ENCODE measurements around the gene CBARP.
"Not testable (repeated sequence)": the region's sequence is repeated elsewhere in the genome, so short reads cannot be mapped to it uniquely, and the experiment has no call there.

The CBARP gene

GRCh38 chr19:1213391-1214286, 24.2 kb downstream of the CBARP start:
- DNase-seq (ENCODE audit: low spot score): peak; percentile 83
- TF ChIP-seq CTCF (IDR thresholded peaks at IDR 0.05; ENCODE audit: extremely low read depth, insufficient read depth, missing control alignments): no peak
- in situ Hi-C loops (cut with MboI; ENCODE audit: low pct_unique_long_range_greater_than_20kb, low sequenced_read_pairs, unreplicated experiment): no loop called here

DNA sequence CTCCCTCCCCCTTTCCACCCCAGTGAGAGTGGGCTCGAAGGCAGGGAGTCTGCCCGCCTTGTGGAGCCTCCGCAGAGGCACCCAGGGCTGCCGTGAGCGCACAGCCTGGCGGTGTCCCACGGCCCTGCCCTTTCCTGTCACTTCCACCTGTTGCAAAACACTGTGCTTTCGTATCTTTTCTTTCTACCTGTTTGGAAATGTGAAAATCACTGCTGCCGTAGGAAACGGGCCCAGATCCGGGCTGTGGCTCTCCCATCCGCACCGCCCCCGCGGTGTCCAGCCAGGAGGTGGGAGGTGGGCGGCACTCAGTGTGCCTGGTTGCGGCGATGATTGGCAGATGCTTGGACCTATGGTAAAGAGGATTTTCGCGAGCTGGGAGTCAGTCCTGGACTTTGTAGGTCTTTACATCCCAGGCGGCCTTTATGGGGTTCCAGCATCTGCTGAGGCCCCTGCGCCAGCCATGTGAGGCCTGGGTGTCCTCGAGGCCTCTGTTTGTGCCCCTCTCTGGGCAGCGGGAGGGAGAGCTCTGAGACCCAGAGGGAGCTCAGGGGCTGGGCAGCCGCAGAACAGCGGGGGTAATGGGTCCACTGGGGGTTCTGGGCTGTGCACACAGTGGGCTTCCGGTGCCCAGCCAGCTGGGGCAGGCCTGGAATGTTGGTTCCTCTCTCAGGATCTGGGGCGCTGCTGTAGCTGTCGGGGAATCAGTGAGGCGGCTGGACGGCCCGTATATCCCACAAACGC, 26.1 kb downstream of the CBARP start:
- no peak for TF ChIP-seq CTCF (IDR thresholded peaks at IDR 0.05; ENCODE audit: extremely low read depth, insufficient read depth, missing control alignments)
- in situ Hi-C loops (cut with MboI; ENCODE audit: low pct_unique_long_range_greater_than_20kb, low sequenced_read_pairs, unreplicated experiment): no loop called here

DNA sequence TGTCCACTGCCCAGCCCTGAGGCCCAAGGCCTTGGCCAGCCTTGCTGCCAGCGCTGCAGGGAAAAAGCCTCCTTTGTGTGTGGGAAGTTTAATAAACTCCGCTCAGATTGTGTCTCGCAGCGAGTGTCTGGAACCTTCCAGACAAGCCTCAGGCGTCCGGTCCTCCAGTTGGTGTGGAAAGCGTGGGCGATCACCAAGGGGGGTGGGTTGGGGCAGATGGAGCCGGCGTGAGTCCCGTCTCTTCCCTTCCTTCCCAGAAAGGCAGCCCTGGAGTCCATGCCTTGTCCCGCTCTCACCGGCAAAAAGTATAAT, 27.6 kb downstream of the CBARP start:
- TF ChIP-seq CTCF (IDR thresholded peaks at IDR 0.05; ENCODE audit: extremely low read depth, insufficient read depth, missing control alignments): no peak
- in situ Hi-C loops (cut with MboI; ENCODE audit: low pct_unique_long_range_greater_than_20kb, low sequenced_read_pairs, unreplicated experiment): no loop called here

More for the DNA sequence above, 26.1 kb downstream of the CBARP start:
- DNase-seq (ENCODE audit: low spot score): no peak

DNA sequence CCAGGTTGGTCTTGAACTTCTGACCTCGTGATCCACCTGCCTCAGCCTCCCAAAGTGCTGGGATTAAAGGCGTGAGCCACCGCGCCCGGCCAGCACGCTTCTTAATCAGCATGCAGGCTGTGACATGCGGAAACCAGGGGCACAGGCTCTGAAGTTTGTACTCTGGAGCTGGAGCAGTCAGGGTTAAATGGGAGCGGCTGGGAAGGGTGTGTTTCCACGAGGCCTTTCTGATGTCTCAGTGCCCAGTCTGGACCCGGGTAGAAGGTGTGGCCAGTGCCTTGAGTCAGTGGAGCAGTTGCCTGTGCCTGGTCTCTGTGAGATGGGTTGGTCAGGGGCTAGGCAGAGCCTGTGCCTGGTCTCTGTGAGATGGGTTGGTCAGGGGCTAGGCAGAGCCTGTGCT, 29.0 kb downstream of the CBARP start:
- in situ Hi-C loops (cut with MboI; ENCODE audit: low pct_unique_long_range_greater_than_20kb, low sequenced_read_pairs, unreplicated experiment); DNase-seq (ENCODE audit: low spot score): not testable (repeated sequence)

More for the DNA sequence above, 27.6 kb downstream of the CBARP start:
- DNase-seq (ENCODE audit: low spot score): no peak

- no peak for TF ChIP-seq CTCF (IDR thresholded peaks at IDR 0.05; ENCODE audit: extremely low read depth, insufficient read depth, missing control alignments)
- DNase-seq (ENCODE audit: low spot score): no peak
- in situ Hi-C loops (cut with MboI; ENCODE audit: low pct_unique_long_range_greater_than_20kb, low sequenced_read_pairs, unreplicated experiment): no loop called here
Observed at GRCh38 chr19:1206864-1207450, 30.8 kb downstream of the CBARP start.

DNA sequence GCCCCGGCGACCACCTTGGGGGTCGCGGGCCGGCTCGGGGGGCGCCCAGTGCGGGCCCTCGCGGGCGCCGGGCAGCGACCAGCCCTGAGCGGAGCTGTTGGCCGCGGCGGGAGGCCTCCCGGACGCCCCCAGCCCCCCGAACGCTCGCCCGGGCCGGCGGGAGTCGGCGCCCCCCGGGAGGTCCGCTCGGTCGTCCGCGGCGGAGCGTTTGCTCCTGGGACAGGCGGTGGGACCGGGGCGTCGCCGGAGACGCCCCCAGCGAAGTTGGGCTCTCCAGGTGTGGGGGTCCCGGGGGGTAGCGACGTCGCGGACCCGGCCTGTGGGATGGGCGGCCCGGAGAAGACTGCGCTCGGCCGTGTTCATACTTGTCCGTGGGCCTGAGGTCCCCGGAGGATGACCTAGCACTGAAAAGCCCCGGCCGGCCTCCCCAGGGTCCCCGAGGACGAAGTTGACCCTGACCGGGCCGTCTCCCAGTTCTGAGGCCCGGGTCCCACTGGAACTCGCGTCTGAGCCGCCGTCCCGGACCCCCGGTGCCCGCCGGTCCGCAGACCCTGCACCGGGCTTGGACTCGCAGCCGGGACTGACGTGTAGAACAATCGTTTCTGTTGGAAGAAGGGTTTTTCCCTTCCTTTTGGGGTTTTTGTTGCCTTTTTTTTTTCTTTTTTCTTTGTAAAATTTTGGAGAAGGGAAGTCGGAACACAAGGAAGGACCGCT, 31.5 kb downstream of the CBARP start:
- no peak for DNase-seq (ENCODE audit: low spot score)
- in situ Hi-C loops (cut with MboI; ENCODE audit: low pct_unique_long_range_greater_than_20kb, low sequenced_read_pairs, unreplicated experiment): no loop called here
- TF ChIP-seq CTCF (IDR thresholded peaks at IDR 0.05; ENCODE audit: extremely low read depth, insufficient read depth, missing control alignments): no peak
